Nephron (organoid): Measurements from ENCODE around the gene MRM3.
A peak's percentile ranks its signal among the peaks of the same experiment; 100 is the strongest.
"Not testable (repeated sequence)": the region's sequence is repeated elsewhere in the genome, so short reads cannot be mapped to it uniquely, and the experiment has no call there.

Source experiments
- H3K27ac Mint-ChIP-seq, 3 experiments: 2 replicates each; pipeline ENCODE4 v1.8.0; 2020; ENCODE audit warnings: mixed read lengths in 3 of 3, mild to moderate bottlenecking in 2 of 3, moderate library complexity in 1 of 3
- H3K27me3 Mint-ChIP-seq: 2 replicates; pipeline ENCODE4 v1.8.0; 2021; ENCODE audit warnings: low read depth, mild to moderate bottlenecking, moderate library complexity, mixed read lengths
- H3K36me3 Mint-ChIP-seq: 2 replicates; pipeline ENCODE4 v1.8.0; 2020; ENCODE audit warnings: low read depth, mixed read lengths
- H3K4me1 Mint-ChIP-seq: 2 replicates; pipeline ENCODE4 v1.8.0; 2020; ENCODE audit warnings: mixed read lengths
- H3K4me3 Mint-ChIP-seq, 3 experiments: 2 replicates each; pipeline ENCODE4 v1.8.0; 2020; ENCODE audit warnings: mild to moderate bottlenecking in 3 of 3, mixed read lengths in 3 of 3, moderate library complexity in 2 of 3
- H3K9me3 Mint-ChIP-seq: 2 replicates; pipeline ENCODE4 v1.8.0; 2020; ENCODE audit warnings: mixed read lengths
- CTCF ChIP-seq, 3 experiments: fragments of 200-600 bp; sonication (generic); IDR thresholded peaks; one replicate each; pipeline ENCODE4 v1.5.0; 2021; ENCODE audit warnings: antibody characterized with exemption in 3 of 3; ENCODE audit not compliant: unreplicated experiment in 3 of 3

Gene MRM3

GRCh38 chr17:752002-752619, 30.0 kb upstream of the MRM3 start, which contains the start of gene GEMIN4:
Gene GEMIN4, minus strand, starts transcription at chr17:752264. Its CDS starts 122 bp downstream, at chr17:752142.
- Mint-ChIP-seq H3K9me3 (peaks cover 13% of the 10 kb centered on the region), H3K27ac (peak within 1 kb of the TSS; percentile 88 to 96 (median 90)), H3K4me3 (peak within 1 kb of the TSS; percentile 93 to 99 (median 95)), H3K27me3 (no peaks in the 10 kb centered on the region), H3K4me1 (peaks cover 21% of the 10 kb centered on the region), H3K36me3 (peaks cover 52% of the 10 kb centered on the region)
- TF ChIP-seq CTCF (IDR thresholded peaks at IDR 0.05; ENCODE audit: unreplicated experiment in 3 of 3), result peak; percentile 93 to 99 (median 97)

- H3K27ac Mint-ChIP-seq, result peak overlapping the region; percentile 88 to 96 (median 90)
- peaks cover 49% of the 10 kb centered on the region for H3K36me3 Mint-ChIP-seq
- peaks cover 13% of the 10 kb centered on the region for H3K9me3 Mint-ChIP-seq
- peak overlapping the region; percentile 93 to 95 (median 95) for H3K4me3 Mint-ChIP-seq
- TF ChIP-seq CTCF (IDR thresholded peaks at IDR 0.05; ENCODE audit: unreplicated experiment in 3 of 3), result no peak
- H3K27me3 Mint-ChIP-seq, result no peaks in the 10 kb centered on the region
- peaks cover 21% of the 10 kb centered on the region for H3K4me1 Mint-ChIP-seq
These were observed 29.4 kb upstream of the MRM3 start for GRCh38 chr17:752620-753219.

- Mint-ChIP-seq H3K4me3 (peak overlapping the region; percentile 64 to 79 (median 77)), H3K4me1 (peaks cover 21% of the 10 kb centered on the region), H3K9me3 (peaks cover 8% of the 10 kb centered on the region)
These were observed 28.7 kb upstream of the MRM3 start for GRCh38 chr17:753418-753817.

GRCh38 chr17:755319-755961, 26.7 kb upstream of the MRM3 start:
- peak overlapping the region in 2 of 3 experiments; percentile 6 to 56 for H3K27ac Mint-ChIP-seq
- H3K36me3 Mint-ChIP-seq, result peaks cover 42% of the 10 kb centered on the region
- not testable (repeated sequence) for H3K9me3 Mint-ChIP-seq, H3K27me3 Mint-ChIP-seq
- peaks cover 17% of the 10 kb centered on the region for H3K4me1 Mint-ChIP-seq
- peak overlapping the region in 2 of 3 experiments; percentile 23 to 50 for H3K4me3 Mint-ChIP-seq

More at GRCh38 chr17:753418-753817, 28.7 kb upstream of the MRM3 start:
- Mint-ChIP-seq H3K27ac (peak overlapping the region; percentile 35 to 63 (median 38)), H3K36me3 (peaks cover 42% of the 10 kb centered on the region), H3K27me3 (no peaks in the 10 kb centered on the region)
- TF ChIP-seq CTCF (IDR thresholded peaks at IDR 0.05; ENCODE audit: unreplicated experiment in 3 of 3), result no peak

- not testable (repeated sequence) for H3K9me3 Mint-ChIP-seq, H3K27me3 Mint-ChIP-seq
- Mint-ChIP-seq H3K36me3 (peaks cover 42% of the 10 kb centered on the region), H3K27ac (peak overlapping the region in 2 of 3 experiments; percentile 6 to 56), H3K4me1 (peaks cover 10% of the 10 kb centered on the region), H3K4me3 (peak overlapping the region in 2 of 3 experiments; percentile 8 to 50)
These were observed 26.1 kb upstream of the MRM3 start for GRCh38 chr17:756010-756567.

GRCh38 chr17:759964-760363, 22.2 kb upstream of the MRM3 start:
- TF ChIP-seq CTCF (IDR thresholded peaks at IDR 0.05; ENCODE audit: unreplicated experiment in 3 of 3), result no peak
- no peaks in the 10 kb centered on the region for H3K4me1 Mint-ChIP-seq
- no peak overlapping the region for H3K27ac Mint-ChIP-seq
- H3K9me3 Mint-ChIP-seq, result no peaks in the 10 kb centered on the region
- no peaks in the 10 kb centered on the region for H3K27me3 Mint-ChIP-seq
- H3K36me3 Mint-ChIP-seq, result peaks cover 62% of the 10 kb centered on the region
- H3K4me3 Mint-ChIP-seq, result no peak overlapping the region
